Neuronal stem cell (in vitro differentiated cells): ENCODE data around the gene GSAP.

Experiments used
- DNase-seq: peaks from one replicate; pipeline ENCODE4 v3.0.0-alpha.2; 2013; ENCODE audit warnings: low spot score
- H2AFZ ChIP-seq: one replicate; pipeline ENCODE4 v1.6.1; 2013; ENCODE audit warnings: mild to moderate bottlenecking, low read length, inconsistent platforms
- H2AK5ac ChIP-seq: 2 replicates; pipeline ENCODE4 v1.6.1; 2013; ENCODE audit warnings: low read depth, mild to moderate bottlenecking, inconsistent platforms, low read length, moderate library complexity, mixed read lengths
- H2BK120ac ChIP-seq: 2 replicates; pipeline ENCODE4 v1.6.1; 2013; ENCODE audit warnings: low read depth, mild to moderate bottlenecking, inconsistent platforms, low read length, moderate library complexity, mixed read lengths
- H2BK12ac ChIP-seq: one replicate; pipeline ENCODE4 v1.6.1; 2013; ENCODE audit warnings: low read length, inconsistent platforms
- H2BK15ac ChIP-seq: 2 replicates; pipeline ENCODE4 v1.6.1; 2013; ENCODE audit warnings: mild to moderate bottlenecking, low read length, inconsistent platforms, mixed read lengths
- H2BK5ac ChIP-seq: one replicate; pipeline ENCODE4 v1.6.1; 2013; ENCODE audit warnings: inconsistent platforms, mild to moderate bottlenecking, low read length, moderate library complexity
- H3K14ac ChIP-seq: one replicate; pipeline ENCODE4 v1.6.1; 2013; ENCODE audit warnings: low read length, inconsistent platforms
- H3K18ac ChIP-seq: 2 replicates; pipeline ENCODE4 v1.6.1; 2013; ENCODE audit warnings: low read length, inconsistent platforms
- H3K23ac ChIP-seq: 2 replicates; pipeline ENCODE4 v1.6.1; 2013; ENCODE audit warnings: low read depth, mild to moderate bottlenecking, mixed read lengths, low read length, inconsistent platforms; ENCODE audit not compliant: poor library complexity
- H3K27ac ChIP-seq: replicated peaks from 3 replicates; pipeline ENCODE4 v1.5.1; 2013; ENCODE audit warnings: low read length, inconsistent platforms
- H3K27me3 ChIP-seq, 3 experiments: 2 replicates each; pipeline ENCODE4 v1.6.1; 2013; ENCODE audit warnings: low read length in 3 of 3, mild to moderate bottlenecking in 2 of 3, inconsistent platforms in 1 of 3, low read depth in 1 of 3, mixed read lengths in 1 of 3, moderate library complexity in 1 of 3; ENCODE audit not compliant: control insufficient read depth in 3 of 3, insufficient read depth in 3 of 3
- H3K36me3 ChIP-seq, 2 donors: replicated peaks in 1 of 2; 2 replicates each; pipeline ENCODE4 v1.6.1; 2013; ENCODE audit warnings: low read length in 2 of 2; ENCODE audit not compliant: control insufficient read depth in 2 of 2, insufficient read depth in 2 of 2
- H3K4ac ChIP-seq: 2 replicates; pipeline ENCODE4 v1.6.1; 2013; ENCODE audit warnings: inconsistent platforms, mild to moderate bottlenecking, low read length, moderate library complexity
- H3K4me1 ChIP-seq, 2 donors: 1 replicate in 1 of 2; 2 replicates in 1 of 2; pipeline ENCODE4 v1.6.1; 2013; ENCODE audit warnings: low read length in 2 of 2, low read depth in 1 of 2; ENCODE audit not compliant: control insufficient read depth in 2 of 2, insufficient read depth in 1 of 2
- H3K4me2 ChIP-seq: one replicate; pipeline ENCODE4 v1.6.1; 2013; ENCODE audit warnings: mild to moderate bottlenecking, low read length, inconsistent platforms; ENCODE audit not compliant: insufficient read depth, poor library complexity, severe bottlenecking
- H3K4me3 ChIP-seq, 2 donors: 2 replicates each; pipeline ENCODE4 v1.5.1; 2013; ENCODE audit warnings: low read length in 2 of 2, mild to moderate bottlenecking in 2 of 2, inconsistent platforms in 1 of 2, moderate library complexity in 1 of 2
- H3K79me1 ChIP-seq: one replicate; pipeline ENCODE4 v1.6.1; 2013; ENCODE audit warnings: low read depth, mild to moderate bottlenecking, inconsistent platforms, low read length, moderate library complexity
- H3K9ac ChIP-seq: one replicate; pipeline ENCODE4 v1.6.1; 2013; ENCODE audit warnings: mild to moderate bottlenecking, low read depth, low read length, inconsistent platforms; ENCODE audit not compliant: poor library complexity
- H3K9me3 ChIP-seq, 2 donors: replicated peaks in 1 of 2; 2 replicates each; pipeline versions ENCODE3 to v1.6.1; 2013; ENCODE audit warnings: low read length in 2 of 2, mild to moderate bottlenecking in 2 of 2, inconsistent platforms in 1 of 2, low read depth in 1 of 2, mixed read lengths in 1 of 2, moderate library complexity in 1 of 2; ENCODE audit not compliant: control insufficient read depth in 2 of 2, insufficient read depth in 1 of 2
- H4K8ac ChIP-seq: one replicate; pipeline ENCODE4 v1.6.1; 2013; ENCODE audit warnings: low read depth, mild to moderate bottlenecking, inconsistent platforms, low read length, moderate library complexity
- H4K91ac ChIP-seq: one replicate; pipeline ENCODE4 v1.6.1; 2013; ENCODE audit warnings: low read length, low read depth, mild to moderate bottlenecking, inconsistent platforms; ENCODE audit not compliant: poor library complexity
- WGBS, 2 donors: extraction: QIAGEN DNeasy Blood & Tissue Kit; methylation state at CpG; one replicate each; pipeline ENCODE4 v1.1.7; 2013; ENCODE audit warnings: missing lambda C conversion rate in 2 of 2, mixed read lengths in 1 of 2; ENCODE audit not compliant: insufficient read length in 2 of 2, insufficient replicate concordance in 1 of 2; ENCODE audit errors: extremely low coverage in 2 of 2; 5-methylcytosine and 5-hydroxymethylcytosine counted together

GSAP gene

DNA sequence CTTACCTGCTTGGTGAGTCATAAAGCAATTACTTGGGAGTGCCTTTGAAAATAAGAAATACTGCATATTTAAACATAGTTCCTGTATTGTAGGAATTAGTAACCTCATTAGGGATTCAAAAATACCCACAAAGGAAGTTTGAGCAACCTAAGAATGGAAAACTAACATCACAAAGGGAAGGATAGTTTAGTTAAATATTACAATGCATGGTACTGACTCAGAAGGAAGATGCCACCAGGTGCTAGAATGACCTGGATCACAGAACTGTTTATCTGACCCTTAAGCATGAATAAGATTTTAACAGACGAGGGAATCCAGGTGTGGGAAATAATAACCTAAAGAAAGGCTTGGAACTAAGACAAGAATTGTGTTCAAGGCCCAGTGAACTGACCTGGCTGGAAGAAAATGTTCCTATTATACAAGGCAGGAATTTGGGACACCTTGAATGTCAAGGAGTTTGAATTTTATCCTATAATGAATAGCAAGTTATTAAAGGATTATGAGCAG, 106.4 kb downstream of the GSAP start:
- Histone ChIP-seq H2BK15ac (no peak overlapping the region), H2AFZ (no peak overlapping the region), H3K4me1 (no peaks in the 10 kb centered on the region), H3K23ac (no peak overlapping the region), H3K9me3 (peaks cover 0 to 2% of the 10 kb centered on the region in 2 donors), H3K14ac (no peak overlapping the region), H2BK5ac (no peak overlapping the region), H3K36me3 (no peaks in the 10 kb centered on the region), H3K4me2 (no peak overlapping the region), H2BK12ac (no peak overlapping the region), H2AK5ac (no peak overlapping the region), H4K8ac (no peak overlapping the region), H3K4me3 (no peak overlapping the region), H3K79me1 (no peaks in the 10 kb centered on the region), H3K27me3 (no peaks in the 10 kb centered on the region), H3K9ac (no peak overlapping the region), H2BK120ac (no peak overlapping the region), H4K91ac (no peak overlapping the region), H3K18ac (no peak overlapping the region), H3K27ac (no peak overlapping the region), H3K4ac (no peak overlapping the region)
- no CpG with 5 or more reads among the region's 1 CpG for WGBS, 2 donors
- no peak for DNase-seq

DNA sequence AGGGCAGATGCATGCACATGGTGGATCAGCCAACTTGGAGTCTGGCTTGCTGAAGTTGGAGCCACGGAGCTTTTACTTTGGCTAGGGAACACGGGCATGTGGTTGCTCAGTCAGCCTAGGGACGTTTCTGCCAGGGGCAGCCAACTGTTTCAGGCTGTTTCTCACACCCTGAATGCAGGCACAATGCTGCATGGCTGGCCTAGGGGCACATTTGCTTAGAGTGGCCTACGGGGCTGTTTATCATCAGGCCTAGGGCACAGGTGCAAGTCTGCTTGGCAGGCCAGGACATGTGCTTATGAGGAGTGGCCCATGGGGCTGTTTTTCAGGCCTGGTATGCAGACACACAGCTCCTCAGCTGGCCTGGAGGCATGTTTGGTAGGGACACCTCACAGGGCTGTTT, 107.4 kb downstream of the GSAP start:
- H3K9me3 ChIP-seq: peaks cover 0 to 2% of the 10 kb centered on the region in 2 donors
- no peak overlapping the region for H3K4me2 ChIP-seq
- no peak overlapping the region for H2BK5ac ChIP-seq
- DNase-seq: no peak
- H2BK120ac ChIP-seq: no peak overlapping the region
- no CpG with 5 or more reads among the region's 4 CpGs for WGBS, 2 donors
- H3K9ac ChIP-seq: no peak overlapping the region
- H3K14ac ChIP-seq: no peak overlapping the region
- H3K4ac ChIP-seq: no peak overlapping the region
- no peak overlapping the region for H3K18ac ChIP-seq
- no peak overlapping the region for H2BK15ac ChIP-seq
- no peak overlapping the region for H2AK5ac ChIP-seq
- no peaks in the 10 kb centered on the region for H3K4me1 ChIP-seq
- H2BK12ac ChIP-seq: no peak overlapping the region
- H3K27me3 ChIP-seq: no peaks in the 10 kb centered on the region
- no peak overlapping the region for H2AFZ ChIP-seq
- no peak overlapping the region for H4K91ac ChIP-seq
- no peaks in the 10 kb centered on the region for H3K36me3 ChIP-seq
- no peaks in the 10 kb centered on the region for H3K79me1 ChIP-seq
- H3K4me3 ChIP-seq: no peak overlapping the region
- no peak overlapping the region for H3K27ac ChIP-seq
- H3K23ac ChIP-seq: no peak overlapping the region
- no peak overlapping the region for H4K8ac ChIP-seq

DNA sequence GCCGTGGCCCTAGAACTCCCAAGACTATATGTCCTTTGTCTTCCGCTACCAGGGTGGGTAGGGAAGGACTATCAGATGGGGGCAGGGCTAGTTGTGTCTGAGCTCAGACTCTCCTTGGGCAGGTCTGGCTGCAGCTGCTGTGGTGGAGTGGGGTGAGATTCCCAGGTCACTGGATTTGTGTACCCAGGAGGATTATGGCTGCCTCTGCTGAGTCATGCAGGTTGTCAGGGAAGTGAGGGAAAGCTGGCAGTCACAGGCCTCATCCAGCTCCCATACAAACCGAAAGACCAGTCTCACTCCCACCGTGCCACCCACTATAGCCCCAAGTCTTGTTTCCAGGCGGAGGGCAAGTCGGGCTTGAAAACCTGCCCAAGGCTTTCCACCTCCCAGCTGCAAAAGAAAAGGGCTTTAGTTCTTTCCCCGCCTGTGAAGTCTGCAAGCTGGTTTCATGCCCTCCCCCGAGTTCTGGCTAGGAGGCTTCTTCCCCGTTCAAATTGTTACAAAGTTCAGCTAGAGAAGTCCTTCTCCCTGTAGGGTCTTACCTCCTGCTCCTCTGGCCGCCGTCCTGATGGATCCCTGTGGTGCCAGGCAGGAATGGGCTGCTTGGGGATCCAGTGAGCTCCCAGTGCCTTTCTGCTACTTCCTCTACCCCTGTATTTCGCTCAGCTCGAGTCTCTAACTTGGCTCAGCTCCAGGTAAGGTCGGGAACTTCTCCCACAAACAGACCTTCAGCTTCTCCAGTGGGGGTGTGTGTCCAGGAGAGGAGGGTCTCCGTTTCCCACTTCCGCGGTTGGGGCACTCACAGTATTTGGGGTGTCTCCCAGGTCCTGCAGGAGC, 109.7 kb downstream of the GSAP start:
- Histone ChIP-seq H3K4me3 (no peak overlapping the region), H4K91ac (no peak overlapping the region), H4K8ac (no peak overlapping the region), H3K27ac (no peak overlapping the region), H3K9ac (no peak overlapping the region), H2BK12ac (no peak overlapping the region), H3K9me3 (peaks cover 0 to 2% of the 10 kb centered on the region in 2 donors), H2AFZ (peak overlapping the region; percentile 1), H3K27me3 (no peaks in the 10 kb centered on the region), H2BK15ac (no peak overlapping the region), H2AK5ac (no peak overlapping the region), H3K4me1 (no peaks in the 10 kb centered on the region), H3K4ac (no peak overlapping the region), H3K36me3 (no peaks in the 10 kb centered on the region), H3K4me2 (no peak overlapping the region), H2BK120ac (no peak overlapping the region), H3K79me1 (no peaks in the 10 kb centered on the region), H3K23ac (no peak overlapping the region), H3K18ac (no peak overlapping the region), H2BK5ac (no peak overlapping the region), H3K14ac (no peak overlapping the region)
- DNase-seq: no peak
- no CpG with 5 or more reads among the region's 17 CpGs for WGBS, 2 donors

DNA sequence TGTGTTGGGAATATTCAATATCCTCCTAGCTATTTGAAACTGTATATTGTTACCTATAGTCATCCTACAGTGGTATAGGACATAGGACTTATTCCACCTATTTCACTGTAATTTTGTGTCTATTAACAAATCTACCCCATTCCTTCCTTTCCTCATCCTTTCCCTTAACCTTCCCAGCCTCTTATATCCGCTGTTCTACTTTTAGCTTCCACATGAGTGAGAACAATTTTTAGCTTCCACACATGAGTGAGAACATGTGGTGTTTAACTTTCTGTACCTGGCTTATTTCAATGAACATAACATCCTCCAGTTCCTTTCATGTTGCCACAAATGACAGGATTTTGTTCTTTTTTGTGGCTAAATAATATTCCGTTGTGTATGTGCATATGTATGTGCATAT, 120.6 kb downstream of the GSAP start:
- Histone ChIP-seq H3K4me3 (no peak overlapping the region), H3K14ac (no peak overlapping the region), H3K4ac (no peak overlapping the region), H2BK12ac (no peak overlapping the region), H3K9me3 (peaks cover 0 to 6% of the 10 kb centered on the region in 2 donors), H3K18ac (no peak overlapping the region), H2AK5ac (no peak overlapping the region), H4K8ac (no peak overlapping the region), H2BK120ac (no peak overlapping the region), H3K27me3 (no peaks in the 10 kb centered on the region), H2BK15ac (no peak overlapping the region), H2BK5ac (no peak overlapping the region), H2AFZ (no peak overlapping the region), H3K4me2 (no peak overlapping the region), H3K23ac (no peak overlapping the region), H3K27ac (no peak overlapping the region), H3K36me3 (no peaks in the 10 kb centered on the region), H3K9ac (no peak overlapping the region), H3K79me1 (no peaks in the 10 kb centered on the region), H4K91ac (no peak overlapping the region), H3K4me1 (no peaks in the 10 kb centered on the region)
- WGBS, 2 donors: no CpG with 5 or more reads among the region's 2 CpGs
- DNase-seq: no peak
